Cardiac fibroblast (primary cell): Measurements from ENCODE around the gene CFAP52.
"Not testable (repeated sequence)": the region's sequence is repeated elsewhere in the genome, so short reads cannot be mapped to it uniquely, and the experiment has no call there.

Source experiments
- DNase-seq, 2 donors: peaks; one replicate each; pipeline versions ENCODE4 v3.0.0 to v3.0.0-alpha.2; 2010; ENCODE audit warnings: low read depth in 2 of 2
- H3K4me3 ChIP-seq, 2 donors: replicated peaks in 1 of 2; 1 replicate in 1 of 2; 2 replicates in 1 of 2; pipeline ENCODE4 v1.5.1; 2011; ENCODE audit warnings: low read depth in 2 of 2, low read length in 2 of 2, mild to moderate bottlenecking in 2 of 2, moderate library complexity in 1 of 2
- CTCF ChIP-seq: IDR thresholded peaks from one replicate; pipeline ENCODE4 v1.5.1; 2011; ENCODE audit warnings: low read depth, mild to moderate bottlenecking, low read length, inconsistent platforms

Gene CFAP52

GRCh38 chr17:9661027-9661426, 84.6 kb downstream of the CFAP52 start:
- no peak for TF ChIP-seq CTCF
- H3K4me3 ChIP-seq = no peak overlapping the region
- DNase-seq = no peak

- not testable (repeated sequence) for DNase-seq
Observed at GRCh38 chr17:9663511-9663910, 87.1 kb downstream of the CFAP52 start.

DNA sequence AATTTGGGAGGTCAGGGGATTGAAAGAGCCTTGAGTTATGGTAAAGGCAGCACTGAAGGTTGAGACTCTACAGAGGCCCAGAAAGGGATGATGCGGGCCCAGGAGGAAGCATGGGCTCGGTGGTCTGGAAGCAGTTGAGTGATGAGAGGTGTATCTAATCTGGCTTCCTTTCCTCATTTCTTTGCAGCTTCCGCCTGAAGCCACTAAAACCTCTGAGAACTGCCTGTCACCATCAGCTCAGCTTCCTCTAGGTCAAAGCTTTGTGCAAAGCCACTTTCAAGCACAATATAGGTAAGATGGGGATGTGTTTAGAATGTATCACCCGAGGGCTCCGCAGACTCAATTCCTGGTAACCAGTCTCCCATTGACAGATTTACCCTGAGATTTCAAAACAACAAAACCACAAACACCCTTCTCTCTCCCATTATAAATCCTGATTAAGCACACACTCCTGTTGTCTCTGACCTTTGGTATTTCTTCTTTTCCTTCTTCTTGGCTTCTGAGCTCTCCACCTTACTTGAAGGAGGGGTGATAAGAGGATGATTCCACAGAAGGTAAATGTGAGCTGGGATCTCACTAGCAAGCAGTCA, 90.1 kb downstream of the CFAP52 start:
- no peak for DNase-seq
- TF ChIP-seq CTCF = no peak
- H3K4me3 ChIP-seq = no peak overlapping the region

More at GRCh38 chr17:9663511-9663910, 87.1 kb downstream of the CFAP52 start:
- H3K4me3 ChIP-seq = not testable (repeated sequence)

DNA sequence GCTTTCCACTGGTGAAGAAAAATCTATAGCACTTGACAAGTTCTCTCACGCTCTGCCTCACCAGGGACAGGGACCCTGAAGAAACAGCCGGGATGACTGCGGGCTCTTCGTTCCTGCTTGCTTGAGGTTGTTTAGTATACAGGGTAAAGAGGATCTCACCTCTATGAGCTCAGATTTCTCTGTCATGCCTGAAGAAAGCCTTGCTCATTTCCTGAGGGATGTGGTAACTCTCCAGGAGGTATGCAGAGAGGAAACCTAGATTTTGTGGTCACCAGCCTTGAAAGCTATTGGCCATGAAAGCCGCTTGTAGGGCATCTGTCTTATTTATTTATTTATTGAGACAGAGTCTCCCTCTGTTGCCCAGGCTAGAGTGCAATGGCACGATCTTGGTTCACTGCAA, 92.1 kb downstream of the CFAP52 start:
- no peak overlapping the region for H3K4me3 ChIP-seq
- DNase-seq = no peak
- TF ChIP-seq CTCF = no peak

DNA sequence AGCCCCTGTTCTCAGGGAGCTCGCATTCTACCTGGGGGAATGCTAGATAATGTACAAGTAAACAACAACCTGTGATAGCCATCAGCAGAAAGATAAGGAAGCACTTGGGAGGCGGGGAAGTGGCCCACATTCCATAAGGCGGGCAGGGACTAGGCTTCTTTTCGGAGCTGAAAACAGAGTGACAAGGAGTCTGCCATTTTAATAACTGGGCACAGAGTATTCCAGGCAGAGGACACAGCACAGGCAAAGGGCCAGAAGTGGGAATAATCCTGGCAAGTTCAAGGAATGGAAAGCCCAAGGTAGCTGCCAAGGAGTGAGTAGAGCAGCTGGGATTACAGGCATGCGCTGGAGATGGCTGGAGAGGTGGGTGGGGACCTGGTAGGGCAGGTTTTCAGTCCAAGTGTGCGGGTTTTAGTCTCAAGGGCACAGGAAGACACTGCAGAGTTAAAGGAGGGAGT, 93.1 kb downstream of the CFAP52 start:
- no peak for DNase-seq
- TF ChIP-seq CTCF = no peak
- H3K4me3 ChIP-seq = no peak overlapping the region

DNA sequence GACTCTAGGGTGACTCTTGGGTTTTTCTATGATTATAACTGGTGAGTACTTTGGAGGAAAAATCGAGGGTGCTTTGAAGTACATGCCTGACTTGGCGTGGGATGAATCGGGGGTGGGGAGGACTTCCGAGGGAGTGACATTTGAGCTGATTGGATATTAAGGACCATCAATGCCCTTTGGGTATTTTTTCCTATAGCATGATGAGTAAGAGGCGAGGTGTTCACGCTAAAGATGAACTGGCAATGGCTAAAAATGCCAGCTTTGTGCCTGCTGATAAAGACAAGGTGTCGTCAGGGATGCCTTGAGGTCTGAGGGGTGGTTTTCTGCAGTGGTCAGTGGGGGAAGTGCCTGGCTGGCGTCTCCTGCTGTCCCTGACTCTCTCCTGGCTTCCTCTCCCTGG, 94.2 kb downstream of the CFAP52 start:
- H3K4me3 ChIP-seq = no peak overlapping the region
- DNase-seq = no peak
- TF ChIP-seq CTCF = no peak

GRCh38 chr17:9671559-9671958, 95.1 kb downstream of the CFAP52 start:
- DNase-seq = no peak
- no peak for TF ChIP-seq CTCF
- no peak overlapping the region for H3K4me3 ChIP-seq
